Measurements from ENCODE around the gene ALX3.
A peak's percentile ranks its signal among the peaks of the same experiment; 100 is the strongest.

Gene ALX3

DNA sequence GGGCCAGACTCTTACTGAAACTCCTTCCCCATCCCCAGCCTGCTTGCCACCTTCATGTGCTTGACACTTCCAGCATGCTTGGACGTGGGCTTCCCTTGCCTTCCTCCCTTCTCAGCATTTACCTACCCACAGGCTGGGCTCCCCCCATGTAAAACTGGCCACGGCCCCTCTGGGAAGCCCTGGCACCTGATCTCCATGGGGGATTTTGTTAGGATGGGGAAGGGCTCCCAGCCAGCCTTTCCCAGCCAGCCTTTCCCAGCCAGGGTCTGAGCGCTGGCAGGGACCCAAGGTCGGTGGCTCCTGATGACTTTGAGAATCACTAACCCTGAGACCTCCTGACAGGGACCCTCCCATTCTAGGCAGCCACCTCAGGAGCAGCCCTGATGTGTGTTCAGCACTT lies 6.7 kb downstream of the ALX3 start:
- Histone ChIP-seq H2AK5ac (ENCODE audit: low read depth, low read length) (no peak overlapping the region), H3K79me1 (ENCODE audit: low read depth, low read length) (no peaks in the 10 kb centered on the region), H2BK15ac (ENCODE audit: low read length) (no peak overlapping the region), H2BK5ac (ENCODE audit: low read length) (no peak overlapping the region), H3K9me3 (replicated peaks in 1 of 2; ENCODE audit: control insufficient read depth in 2 of 2, insufficient read depth in 1 of 2, low read depth in 1 of 2, low read length in 2 of 2) (peaks cover 4 to 6% of the 10 kb centered on the region in 2 donors), H4K8ac (ENCODE audit: low read depth, low read length) (no peak overlapping the region), H2BK120ac (ENCODE audit: low read depth, low read length) (no peak overlapping the region), H3K27ac (replicated peaks; ENCODE audit: low read length) (no peak overlapping the region), H2AFZ (ENCODE audit: low read length) (no peak overlapping the region), H3K36me3 (replicated peaks in 1 of 2; ENCODE audit: control insufficient read depth in 2 of 2, insufficient read depth in 2 of 2, low read length in 2 of 2) (peaks cover 8 to 24% of the 10 kb centered on the region in 2 donors), H3K4me3 (ENCODE audit: low read length in 2 of 2) (no peak overlapping the region), H3K27me3 (ENCODE audit: control insufficient read depth in 3 of 3, insufficient read depth in 3 of 3, low read depth in 1 of 3, low read length in 3 of 3) (peaks cover 20 to 39% (median 32%) of the 10 kb centered on the region in 3 experiments), H2BK12ac (ENCODE audit: low read length) (no peak overlapping the region), H3K4me1 (ENCODE audit: control insufficient read depth in 2 of 2, insufficient read depth in 1 of 2, low read depth in 1 of 2, low read length in 2 of 2) (peaks cover 0 to 6% of the 10 kb centered on the region in 2 donors), H3K4ac (ENCODE audit: low read length) (no peak overlapping the region), H3K23ac (ENCODE audit: low read depth, low read length, poor library complexity) (no peak overlapping the region), H3K4me2 (ENCODE audit: insufficient read depth, low read length, poor library complexity, severe bottlenecking) (no peak overlapping the region), H3K9ac (ENCODE audit: low read depth, low read length, poor library complexity) (no peak overlapping the region), H3K14ac (ENCODE audit: low read length) (no peak overlapping the region), H4K91ac (ENCODE audit: low read depth, low read length, poor library complexity) (no peak overlapping the region), H3K18ac (ENCODE audit: low read length) (peak overlapping the region; percentile 19)
- WGBS, 2 donors (ENCODE audit: extremely low coverage in 2 of 2, insufficient read length in 2 of 2, insufficient replicate concordance in 1 of 2), result no CpG with 5 or more reads among the region's 4 CpGs
- DNase-seq (ENCODE audit: low spot score), result no peak

DNA sequence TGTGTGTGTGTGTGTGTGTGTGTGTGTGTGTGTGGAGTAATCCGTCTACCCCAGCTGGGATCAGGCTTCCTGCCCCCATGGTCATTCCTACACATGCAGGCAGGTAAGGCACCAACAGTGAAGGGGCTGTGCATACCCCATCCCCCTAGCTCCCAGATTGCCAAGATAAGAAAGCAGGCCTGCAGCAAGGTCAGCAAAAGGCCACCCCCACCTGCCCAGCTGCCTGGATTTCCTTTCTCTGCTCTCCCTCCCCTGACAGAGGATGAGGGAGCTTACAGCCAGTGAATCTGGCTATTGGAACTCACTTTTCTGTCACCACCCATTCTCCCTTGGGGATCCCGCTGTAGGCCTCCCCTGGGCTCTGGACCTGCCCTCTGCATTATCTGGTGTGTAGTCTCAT lies 7.9 kb downstream of the ALX3 start:
- no peak overlapping the region for H3K4ac ChIP-seq (ENCODE audit: low read length)
- H4K8ac ChIP-seq (ENCODE audit: low read depth, low read length), result no peak overlapping the region
- no CpG with 5 or more reads among the region's 2 CpGs for WGBS, 2 donors (ENCODE audit: extremely low coverage in 2 of 2, insufficient read length in 2 of 2, insufficient replicate concordance in 1 of 2)
- H3K4me2 ChIP-seq (ENCODE audit: insufficient read depth, low read length, poor library complexity, severe bottlenecking), result no peak overlapping the region
- no peak overlapping the region for H2AFZ ChIP-seq (ENCODE audit: low read length)
- H3K9ac ChIP-seq (ENCODE audit: low read depth, low read length, poor library complexity), result peak overlapping the region; percentile 14
- no peak overlapping the region for H2BK120ac ChIP-seq (ENCODE audit: low read depth, low read length)
- peaks cover 8 to 27% (median 20%) of the 10 kb centered on the region in 3 experiments for H3K27me3 ChIP-seq (ENCODE audit: control insufficient read depth in 3 of 3, insufficient read depth in 3 of 3, low read depth in 1 of 3, low read length in 3 of 3)
- H3K4me1 ChIP-seq (ENCODE audit: control insufficient read depth in 2 of 2, insufficient read depth in 1 of 2, low read depth in 1 of 2, low read length in 2 of 2), result peaks cover 0 to 5% of the 10 kb centered on the region in 2 donors
- no peak overlapping the region for H2BK15ac ChIP-seq (ENCODE audit: low read length)
- no peaks in the 10 kb centered on the region for H3K79me1 ChIP-seq (ENCODE audit: low read depth, low read length)
- no peak overlapping the region for H3K27ac ChIP-seq (replicated peaks; ENCODE audit: low read length)
- H3K9me3 ChIP-seq (replicated peaks in 1 of 2; ENCODE audit: control insufficient read depth in 2 of 2, insufficient read depth in 1 of 2, low read depth in 1 of 2, low read length in 2 of 2), result peaks cover 4 to 6% of the 10 kb centered on the region in 2 donors
- H3K4me3 ChIP-seq (ENCODE audit: low read length in 2 of 2), result no peak overlapping the region
- H2AK5ac ChIP-seq (ENCODE audit: low read depth, low read length), result no peak overlapping the region
- H3K23ac ChIP-seq (ENCODE audit: low read depth, low read length, poor library complexity), result no peak overlapping the region
- no peak for DNase-seq (ENCODE audit: low spot score)
- no peak overlapping the region for H3K14ac ChIP-seq (ENCODE audit: low read length)
- no peak overlapping the region for H3K18ac ChIP-seq (ENCODE audit: low read length)
- H2BK12ac ChIP-seq (ENCODE audit: low read length), result no peak overlapping the region
- H2BK5ac ChIP-seq (ENCODE audit: low read length), result peak overlapping the region; percentile 45
- no peak overlapping the region for H4K91ac ChIP-seq (ENCODE audit: low read depth, low read length, poor library complexity)
- peaks cover 10 to 36% of the 10 kb centered on the region in 2 donors for H3K36me3 ChIP-seq (replicated peaks in 1 of 2; ENCODE audit: control insufficient read depth in 2 of 2, insufficient read depth in 2 of 2, low read length in 2 of 2)

DNA sequence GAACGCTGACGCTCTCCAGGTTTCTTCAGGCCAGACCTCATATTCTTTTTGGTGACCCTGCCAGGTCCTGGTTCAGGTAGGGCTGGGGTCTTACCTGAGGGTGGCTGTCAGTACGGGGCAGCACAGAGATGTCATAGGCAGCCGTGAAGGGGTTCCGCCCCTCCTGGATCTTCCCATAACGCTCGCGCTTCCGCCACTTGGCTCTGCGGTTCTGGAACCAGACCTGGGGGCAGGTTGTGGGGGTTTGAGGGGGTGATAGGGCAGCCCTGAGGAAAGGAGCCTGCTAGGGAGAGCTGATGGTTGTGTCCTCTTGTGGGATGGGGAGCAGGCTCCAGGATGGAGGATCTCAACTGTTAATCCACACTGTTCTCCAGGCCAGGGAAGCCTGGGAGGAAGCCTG lies 9.1 kb downstream of the ALX3 start:
- peaks cover 0 to 4% of the 10 kb centered on the region in 2 donors for H3K4me1 ChIP-seq (ENCODE audit: control insufficient read depth in 2 of 2, insufficient read depth in 1 of 2, low read depth in 1 of 2, low read length in 2 of 2)
- H3K9ac ChIP-seq (ENCODE audit: low read depth, low read length, poor library complexity), result no peak overlapping the region
- no peak overlapping the region for H2BK120ac ChIP-seq (ENCODE audit: low read depth, low read length)
- H3K27ac ChIP-seq (replicated peaks; ENCODE audit: low read length), result no peak overlapping the region
- no peak overlapping the region for H3K4me3 ChIP-seq (ENCODE audit: low read length in 2 of 2)
- no peak overlapping the region for H3K4me2 ChIP-seq (ENCODE audit: insufficient read depth, low read length, poor library complexity, severe bottlenecking)
- H2BK15ac ChIP-seq (ENCODE audit: low read length), result no peak overlapping the region
- no peak overlapping the region for H2AK5ac ChIP-seq (ENCODE audit: low read depth, low read length)
- no peak overlapping the region for H2AFZ ChIP-seq (ENCODE audit: low read length)
- no CpG with 5 or more reads among the region's 10 CpGs for WGBS, 2 donors (ENCODE audit: extremely low coverage in 2 of 2, insufficient read length in 2 of 2, insufficient replicate concordance in 1 of 2)
- H2BK12ac ChIP-seq (ENCODE audit: low read length), result no peak overlapping the region
- H3K27me3 ChIP-seq (ENCODE audit: control insufficient read depth in 3 of 3, insufficient read depth in 3 of 3, low read depth in 1 of 3, low read length in 3 of 3), result peaks cover 0 to 16% (median 8%) of the 10 kb centered on the region in 3 experiments
- no peak overlapping the region for H3K18ac ChIP-seq (ENCODE audit: low read length)
- H3K4ac ChIP-seq (ENCODE audit: low read length), result no peak overlapping the region
- H3K14ac ChIP-seq (ENCODE audit: low read length), result no peak overlapping the region
- H3K79me1 ChIP-seq (ENCODE audit: low read depth, low read length), result no peaks in the 10 kb centered on the region
- H4K91ac ChIP-seq (ENCODE audit: low read depth, low read length, poor library complexity), result no peak overlapping the region
- H3K9me3 ChIP-seq (replicated peaks in 1 of 2; ENCODE audit: control insufficient read depth in 2 of 2, insufficient read depth in 1 of 2, low read depth in 1 of 2, low read length in 2 of 2), result no peaks in the 10 kb centered on the region
- peak overlapping the region; percentile 30 for H2BK5ac ChIP-seq (ENCODE audit: low read length)
- peaks cover 18 to 48% of the 10 kb centered on the region in 2 donors for H3K36me3 ChIP-seq (replicated peaks in 1 of 2; ENCODE audit: control insufficient read depth in 2 of 2, insufficient read depth in 2 of 2, low read length in 2 of 2)
- H3K23ac ChIP-seq (ENCODE audit: low read depth, low read length, poor library complexity), result peak overlapping the region; percentile 17
- no peak overlapping the region for H4K8ac ChIP-seq (ENCODE audit: low read depth, low read length)
- no peak for DNase-seq (ENCODE audit: low spot score)

DNA sequence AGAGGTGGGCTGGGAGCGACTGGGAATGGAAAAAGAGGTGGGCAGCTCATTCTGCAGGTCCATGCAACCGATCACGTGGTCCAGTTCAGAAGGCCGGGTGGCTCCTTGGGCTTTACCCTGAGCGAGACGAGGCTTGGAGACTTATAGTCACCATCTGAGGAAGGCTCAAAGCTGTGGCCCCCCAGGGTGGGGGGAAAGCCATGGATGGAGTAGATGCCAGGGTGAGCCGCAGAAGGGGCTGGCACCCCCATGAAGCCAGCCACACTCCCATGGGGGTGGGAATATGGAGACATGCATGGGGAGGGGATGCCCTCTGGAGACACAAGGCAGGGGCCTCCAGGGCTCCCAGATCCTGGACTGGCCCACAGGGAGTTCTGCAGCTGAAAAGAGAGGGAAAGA lies 9.8 kb downstream of the ALX3 start:
- H2BK12ac ChIP-seq (ENCODE audit: low read length), result no peak overlapping the region
- H2AK5ac ChIP-seq (ENCODE audit: low read depth, low read length), result no peak overlapping the region
- no peak overlapping the region for H2BK15ac ChIP-seq (ENCODE audit: low read length)
- H2BK120ac ChIP-seq (ENCODE audit: low read depth, low read length), result no peak overlapping the region
- no peak overlapping the region for H3K18ac ChIP-seq (ENCODE audit: low read length)
- no peaks in the 10 kb centered on the region for H3K79me1 ChIP-seq (ENCODE audit: low read depth, low read length)
- H2AFZ ChIP-seq (ENCODE audit: low read length), result no peak overlapping the region
- no peak overlapping the region for H3K4me2 ChIP-seq (ENCODE audit: insufficient read depth, low read length, poor library complexity, severe bottlenecking)
- DNase-seq (ENCODE audit: low spot score), result no peak
- H3K36me3 ChIP-seq (replicated peaks in 1 of 2; ENCODE audit: control insufficient read depth in 2 of 2, insufficient read depth in 2 of 2, low read length in 2 of 2), result peaks cover 23 to 55% of the 10 kb centered on the region in 2 donors
- H3K14ac ChIP-seq (ENCODE audit: low read length), result no peak overlapping the region
- peaks cover 0 to 4% of the 10 kb centered on the region in 2 donors for H3K4me1 ChIP-seq (ENCODE audit: control insufficient read depth in 2 of 2, insufficient read depth in 1 of 2, low read depth in 1 of 2, low read length in 2 of 2)
- no peak overlapping the region for H3K27ac ChIP-seq (replicated peaks; ENCODE audit: low read length)
- no peak overlapping the region for H4K91ac ChIP-seq (ENCODE audit: low read depth, low read length, poor library complexity)
- no CpG with 5 or more reads among the region's 7 CpGs for WGBS, 2 donors (ENCODE audit: extremely low coverage in 2 of 2, insufficient read length in 2 of 2, insufficient replicate concordance in 1 of 2)
- H3K9ac ChIP-seq (ENCODE audit: low read depth, low read length, poor library complexity), result no peak overlapping the region
- H3K4me3 ChIP-seq (ENCODE audit: low read length in 2 of 2), result no peak overlapping the region
- H4K8ac ChIP-seq (ENCODE audit: low read depth, low read length), result no peak overlapping the region
- no peak overlapping the region for H3K23ac ChIP-seq (ENCODE audit: low read depth, low read length, poor library complexity)
- no peak overlapping the region for H2BK5ac ChIP-seq (ENCODE audit: low read length)
- no peaks in the 10 kb centered on the region for H3K9me3 ChIP-seq (replicated peaks in 1 of 2; ENCODE audit: control insufficient read depth in 2 of 2, insufficient read depth in 1 of 2, low read depth in 1 of 2, low read length in 2 of 2)
- no peak overlapping the region for H3K4ac ChIP-seq (ENCODE audit: low read length)
- peaks cover 0 to 9% (median 4%) of the 10 kb centered on the region in 3 experiments for H3K27me3 ChIP-seq (ENCODE audit: control insufficient read depth in 3 of 3, insufficient read depth in 3 of 3, low read depth in 1 of 3, low read length in 3 of 3)
